HepG2 (cell line): Measurements from ENCODE around the gene FUOM. TPM values are rescaled to one million over a fixed set of nuclear protein-coding genes. Genes with fewer than 3 reads are reported as not detected.

Experiments
- ATAC-seq: fragments of 200-7000 bp; cut with Tn5 transposase; 3 replicates; pipeline ENCODE4 v1.9.1; 2020; ENCODE audit warnings: mild to moderate bottlenecking, moderate library complexity
- BruUV-seq: library from RNA; stranded (reverse); fragments of 400-500 nt; replicated peaks from 2 replicates; lab custom pipeline; 2021; lab: Mats Ljungman, UMichigan
- CTCF ChIA-PET: fragments of 300-600 bp; formaldehyde crosslinking; extraction: SDS; loops from one replicate; lab custom pipeline; 2021; ENCODE audit warnings: low total read pairs, inconsistent platforms, low intra/inter-chr PET ratio; lab: Yijun Ruan, JAX
- POLR2A ChIA-PET: fragments of 350-600 bp; sonication (Branson Sonifier 250); formaldehyde crosslinking; loops from one replicate; lab custom pipeline; 2020; ENCODE audit warnings: antibody characterized with exemption, inconsistent platforms; lab: Yijun Ruan, JAX
- DNase-seq: peaks from one replicate; pipeline ENCODE4 v3.0.0-alpha.2; 2015; ENCODE audit warnings: low spot score
- FAIRE-seq: peaks from 3 replicates; lab custom pipeline; 2011; peaks lifted over from hg19 to GRCh38; lab: Jason Lieb, UNC
- H2AFZ ChIP-seq: one replicate; pipeline ENCODE4 v1.6.1; 2011; ENCODE audit warnings: low read length, inconsistent platforms
- H3K27ac ChIP-seq: fragments of 300-600 bp; 3 replicates; pipeline ENCODE4 v1.8.0; 2011; ENCODE audit warnings: mixed run types, mild to moderate bottlenecking, mixed read lengths, low read length, inconsistent platforms; ENCODE audit not compliant: insufficient read depth; ENCODE audit errors: extremely low read length
- H3K27me3 ChIP-seq, 2 experiments: fragments of 200-600 bp in 1 of 2; 2 replicates in 1 of 2; 3 replicates in 1 of 2; pipeline versions ENCODE4 v1.6.0 to v1.8.0; 2011; ENCODE audit warnings: low read length in 2 of 2, mild to moderate bottlenecking in 2 of 2, moderate library complexity in 2 of 2, inconsistent platforms in 1 of 2; ENCODE audit not compliant: insufficient read depth in 2 of 2, control insufficient read depth in 1 of 2
- H3K36me3 ChIP-seq, 2 experiments: fragments of 200-600 bp in 1 of 2; replicated peaks in 1 of 2; 2 replicates in 1 of 2; 3 replicates in 1 of 2; pipeline versions ENCODE4 v1.5.1 to v1.8.0; 2011; ENCODE audit warnings: low read length in 2 of 2, inconsistent platforms in 1 of 2; ENCODE audit not compliant: insufficient read depth in 2 of 2, control insufficient read depth in 1 of 2
- H3K4me1 ChIP-seq: 2 replicates; pipeline ENCODE4 v1.5.1; 2012; ENCODE audit warnings: low read length, inconsistent platforms; ENCODE audit not compliant: insufficient read depth
- H3K4me2 ChIP-seq: 2 replicates; pipeline ENCODE4 v1.6.0; 2011; ENCODE audit warnings: low read depth, low read length, inconsistent platforms
- H3K4me3 ChIP-seq, 3 experiments: fragments of 200-600 bp in 1 of 3; sonication (generic), shearing (Covaris generic) in 1 of 3; replicated peaks in 1 of 3; 2 replicates each; pipeline ENCODE4 v1.5.1; 2011 to 2016; ENCODE audit warnings: low read length in 3 of 3, inconsistent platforms in 2 of 3, low read depth in 2 of 3, mild to moderate bottlenecking in 2 of 3, control low read depth in 1 of 3, mixed read lengths in 1 of 3; ENCODE audit not compliant: insufficient read depth in 1 of 3
- H3K79me2 ChIP-seq: one replicate; pipeline ENCODE4 v1.6.1; 2011; ENCODE audit warnings: low read length, inconsistent platforms; ENCODE audit not compliant: insufficient read depth
- H3K9ac ChIP-seq: 2 replicates; pipeline ENCODE4 v1.6.0; 2011; ENCODE audit warnings: mild to moderate bottlenecking, low read depth, low read length, inconsistent platforms; ENCODE audit not compliant: insufficient read depth
- H3K9me3 ChIP-seq: 2 replicates; pipeline ENCODE4 v1.5.1; 2012; ENCODE audit warnings: mild to moderate bottlenecking, low read length
- H4K20me1 ChIP-seq: 2 replicates; pipeline ENCODE4 v1.6.0; 2011; ENCODE audit warnings: inconsistent platforms, mild to moderate bottlenecking, low read length, moderate library complexity; ENCODE audit not compliant: insufficient read depth
- ESRRA ChIP-seq: sonication (generic); formaldehyde crosslinking; IDR thresholded peaks from 2 replicates; pipeline ENCODE4 v1.5.1; 2020; ENCODE audit warnings: mild to moderate bottlenecking, low read depth, missing genetic modification reagents
- NFATC3 ChIP-seq: sonication (generic); formaldehyde crosslinking; IDR thresholded peaks from 2 replicates; pipeline ENCODE4 v1.5.1; 2020; ENCODE audit warnings: mild to moderate bottlenecking, missing genetic modification reagents
- SMARCE1 ChIP-seq: fragments of 450-650 bp; IDR thresholded peaks from 2 replicates; pipeline ENCODE4 v1.6.1; 2017; ENCODE audit warnings: borderline replicate concordance
- ZMAT3 ChIP-seq: sonication (generic); formaldehyde crosslinking; conservative IDR thresholded peaks from 2 replicates; pipeline ENCODE4 v1.7.0; 2021; ENCODE audit warnings: missing genetic modification reagents
- ZNF20 ChIP-seq: sonication (generic); formaldehyde crosslinking; IDR thresholded peaks from 2 replicates; pipeline ENCODE4 v1.4.0; 2020; ENCODE audit warnings: mild to moderate bottlenecking, moderate library complexity, missing genetic modification reagents
- ZNF232 ChIP-seq: sonication (generic); formaldehyde crosslinking; IDR thresholded peaks from 2 replicates; pipeline ENCODE4 v1.4.0; 2020; ENCODE audit warnings: missing genetic modification reagents, borderline replicate concordance
- ZNF264 ChIP-seq: sonication (generic); formaldehyde crosslinking; IDR thresholded peaks from 2 replicates; pipeline ENCODE4 v1.4.0; 2020; ENCODE audit warnings: missing genetic modification reagents
- ZNF615 ChIP-seq: sonication (generic); formaldehyde crosslinking; IDR thresholded peaks from 2 replicates; pipeline ENCODE4 v1.5.0; 2020; ENCODE audit warnings: mild to moderate bottlenecking, missing genetic modification reagents, borderline replicate concordance
- ZNF703 ChIP-seq: sonication (generic); formaldehyde crosslinking; IDR thresholded peaks from 2 replicates; pipeline ENCODE4 v1.5.1; 2020; ENCODE audit warnings: missing genetic modification reagents, mild to moderate bottlenecking, moderate library complexity, borderline replicate concordance
- WGBS: methylation state at CpG from one replicate; pipeline ENCODE4 v1.1.6; 2017; ENCODE audit warnings: low lambda C conversion rate; 5-methylcytosine and 5-hydroxymethylcytosine counted together
- in situ Hi-C: cut with HindIII; loops from 2 replicates; pipeline ENCODE4 v1.10.0; 2017; ENCODE audit warnings: low pct_unique_long_range_greater_than_20kb; ENCODE audit not compliant: extremely low pct_ligation_motif_present
- intact Hi-C: fragments of 100-400 bp; cut with micrococcal nuclease; formaldehyde crosslinking; loops from one replicate; pipeline ENCODE4 v1.10.0; 2022; ENCODE audit not compliant: unreplicated experiment
- polyA plus RNA-seq, 8 experiments: library from polyadenylated mRNA; depleted of rRNA in 3 of 8; stranded (reverse) in 7 of 8; unstranded in 1 of 8; fragments of >200 nt; fragmentation: Illumina TruSeq in 4 of 8; extraction: Trizol in 4 of 8; gene quantifications; 2 replicates each; pipeline versions ENCODE4 v1.2.1 to v1.2.3, GENCODE V29; 2011 to 2016; ENCODE audit warnings: low read depth in 4 of 8, missing spikeins in 1 of 8, mixed read lengths in 1 of 8; ENCODE audit not compliant: insufficient read depth in 1 of 8
- total RNA-seq, 5 experiments: library from RNA; depleted of rRNA; stranded (reverse); fragments of >200 nt; fragmentation: Illumina TruSeq; extraction: Trizol; gene quantifications; 2 replicates each; pipeline ENCODE4 v1.2.3, GENCODE V29; 2016; ENCODE audit warnings: low read depth in 1 of 5
- TF ChIP-seq, protein P1 (sequence below): sonication (generic); formaldehyde crosslinking; IDR thresholded peaks from 2 replicates; pipeline ENCODE4 v1.5.1; 2020; ENCODE audit warnings: mild to moderate bottlenecking, missing genetic modification reagents, borderline replicate concordance
- TF ChIP-seq, protein P2 (sequence below): sonication (generic); formaldehyde crosslinking; IDR thresholded peaks from 2 replicates; pipeline ENCODE4 v1.4.0; 2020; ENCODE audit warnings: mild to moderate bottlenecking, missing genetic modification reagents
- TF ChIP-seq, protein P3 (sequence below): sonication (generic); formaldehyde crosslinking; IDR thresholded peaks from 2 replicates; pipeline ENCODE4 v1.4.0; 2020; ENCODE audit warnings: mild to moderate bottlenecking, missing genetic modification reagents
- TF ChIP-seq, protein P4 (sequence below): sonication (generic); formaldehyde crosslinking; conservative IDR thresholded peaks from 2 replicates; pipeline ENCODE4 v1.8.1; 2023; ENCODE audit warnings: missing genetic modification reagents

Gene FUOM
- total and polyA plus RNA-seq, 2 of the 13 experiments (the other 11 are each of a cell fraction or from before 2014, with no cell fraction given) = 27.5 to 60.4 TPM

DNA sequence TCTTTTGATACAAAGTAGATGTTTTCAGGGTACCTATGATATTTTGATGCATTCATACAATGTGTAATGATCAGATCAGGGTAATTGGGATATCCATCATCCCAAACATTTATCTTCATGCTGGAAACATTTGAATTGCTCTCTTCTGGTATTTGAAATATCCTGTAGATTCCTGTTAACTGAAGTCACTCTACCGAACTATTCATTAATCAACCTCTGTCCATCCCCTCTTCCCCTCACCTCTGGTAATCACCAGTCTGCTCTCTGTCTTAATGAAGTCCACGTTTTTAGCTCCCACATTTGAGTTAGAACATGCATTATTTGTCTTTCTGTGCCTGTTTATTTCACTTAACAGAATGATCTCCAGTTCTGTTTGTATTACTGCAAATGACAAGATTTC is 47.5 kb upstream of the FUOM start:
- no peak overlapping the region for H3K4me3 ChIP-seq
- TF ChIP-seq ZNF703 (CRISPR knock-in tag) (no peak), ZNF264 (CRISPR knock-in tag) (no peak), NFATC3 (CRISPR knock-in tag) (no peak), SMARCE1 (no peak)
- TF ChIP-seq, protein P1, sequence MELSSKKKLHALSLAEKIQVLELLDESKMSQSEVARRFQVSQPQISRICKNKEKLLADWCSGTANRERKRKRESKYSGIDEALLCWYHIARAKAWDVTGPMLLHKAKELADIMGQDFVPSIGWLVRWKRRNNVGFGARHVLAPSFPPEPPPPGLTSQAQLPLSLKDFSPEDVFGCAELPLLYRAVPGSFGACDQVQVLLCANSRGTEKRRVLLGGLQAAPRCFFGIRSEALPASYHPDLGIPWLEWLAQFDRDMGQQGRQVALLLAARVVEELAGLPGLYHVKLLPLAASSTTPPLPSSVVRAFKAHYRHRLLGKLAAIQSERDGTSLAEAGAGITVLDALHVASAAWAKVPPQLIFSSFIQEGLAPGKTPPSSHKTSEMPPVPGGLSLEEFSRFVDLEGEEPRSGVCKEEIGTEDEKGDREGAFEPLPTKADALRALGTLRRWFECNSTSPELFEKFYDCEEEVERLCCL (CRISPR knock-in tag) = no peak
- TF ChIP-seq, all 625 proteins: peak for 0
- intact Hi-C loops (no loop called here), in situ Hi-C loops (no loop called here)
- Histone ChIP-seq H3K36me3 (peaks cover 11 to 51% of the 10 kb centered on the region in 2 experiments; a peak in 4 of 5 replicates), H3K27me3 (no peaks in the 10 kb centered on the region), H3K4me2 (no peak overlapping the region), H3K4me1 (no peaks in the 10 kb centered on the region), H4K20me1 (no peaks in the 10 kb centered on the region), H2AFZ (no peak overlapping the region), H3K79me2 (peaks cover 38% of the 10 kb centered on the region), H3K27ac (no peak overlapping the region), H3K9me3 (no peaks in the 10 kb centered on the region), H3K9ac (no peak overlapping the region)
- FAIRE-seq (no peak), DNase-seq (no peak), ATAC-seq (no peak)
- CTCF ChIA-PET = no interaction called here
- 93% methylated on average over 2 of the region's 2 CpGs for WGBS
- no TSS peak for BruUV-seq
- POLR2A ChIA-PET = no interaction called here

DNA sequence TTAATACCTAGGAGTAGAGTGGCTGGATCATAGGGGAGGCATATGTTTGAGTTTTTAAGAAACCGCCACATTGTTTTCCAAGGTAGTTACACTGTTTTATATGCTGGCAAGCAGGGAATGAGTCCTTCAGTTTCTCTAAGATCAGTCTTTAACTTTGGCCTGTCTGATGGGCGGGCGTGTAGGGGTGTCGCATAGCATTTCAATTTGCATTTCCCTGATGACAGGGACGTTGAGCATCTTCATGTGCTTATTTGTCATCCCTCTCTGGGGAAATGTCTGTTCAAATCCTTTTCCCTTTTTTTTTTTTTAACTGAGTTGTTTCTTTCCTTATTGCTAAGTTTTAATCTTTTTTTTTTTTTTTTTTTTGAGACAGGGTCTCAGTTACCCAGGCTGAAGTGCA is 46.0 kb upstream of the FUOM start:
- 97% methylated on average over 5 of the region's 5 CpGs for WGBS
- ATAC-seq (no peak), FAIRE-seq (no peak), DNase-seq (no peak)
- Histone ChIP-seq H3K4me3 (no peak overlapping the region), H3K79me2 (peaks cover 26% of the 10 kb centered on the region), H3K27ac (no peak overlapping the region), H4K20me1 (no peaks in the 10 kb centered on the region), H3K9me3 (no peaks in the 10 kb centered on the region), H3K27me3 (no peaks in the 10 kb centered on the region), H3K4me1 (no peaks in the 10 kb centered on the region), H3K36me3 (peaks cover 11 to 52% of the 10 kb centered on the region in 2 experiments; a peak in 4 of 5 replicates), H3K4me2 (no peak overlapping the region), H2AFZ (no peak overlapping the region), H3K9ac (no peak overlapping the region)
- POLR2A ChIA-PET = no interaction called here
- in situ Hi-C loops = no loop called here
- intact Hi-C loops = no loop called here
- BruUV-seq = no TSS peak
- CTCF ChIA-PET = no interaction called here
- TF ChIP-seq ZMAT3 (CRISPR knock-in tag) = no peak
- TF ChIP-seq, protein P2, sequence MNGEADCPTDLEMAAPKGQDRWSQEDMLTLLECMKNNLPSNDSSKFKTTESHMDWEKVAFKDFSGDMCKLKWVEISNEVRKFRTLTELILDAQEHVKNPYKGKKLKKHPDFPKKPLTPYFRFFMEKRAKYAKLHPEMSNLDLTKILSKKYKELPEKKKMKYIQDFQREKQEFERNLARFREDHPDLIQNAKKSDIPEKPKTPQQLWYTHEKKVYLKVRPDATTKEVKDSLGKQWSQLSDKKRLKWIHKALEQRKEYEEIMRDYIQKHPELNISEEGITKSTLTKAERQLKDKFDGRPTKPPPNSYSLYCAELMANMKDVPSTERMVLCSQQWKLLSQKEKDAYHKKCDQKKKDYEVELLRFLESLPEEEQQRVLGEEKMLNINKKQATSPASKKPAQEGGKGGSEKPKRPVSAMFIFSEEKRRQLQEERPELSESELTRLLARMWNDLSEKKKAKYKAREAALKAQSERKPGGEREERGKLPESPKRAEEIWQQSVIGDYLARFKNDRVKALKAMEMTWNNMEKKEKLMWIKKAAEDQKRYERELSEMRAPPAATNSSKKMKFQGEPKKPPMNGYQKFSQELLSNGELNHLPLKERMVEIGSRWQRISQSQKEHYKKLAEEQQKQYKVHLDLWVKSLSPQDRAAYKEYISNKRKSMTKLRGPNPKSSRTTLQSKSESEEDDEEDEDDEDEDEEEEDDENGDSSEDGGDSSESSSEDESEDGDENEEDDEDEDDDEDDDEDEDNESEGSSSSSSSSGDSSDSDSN (CRISPR knock-in tag) = no peak
- TF ChIP-seq, protein P3, sequence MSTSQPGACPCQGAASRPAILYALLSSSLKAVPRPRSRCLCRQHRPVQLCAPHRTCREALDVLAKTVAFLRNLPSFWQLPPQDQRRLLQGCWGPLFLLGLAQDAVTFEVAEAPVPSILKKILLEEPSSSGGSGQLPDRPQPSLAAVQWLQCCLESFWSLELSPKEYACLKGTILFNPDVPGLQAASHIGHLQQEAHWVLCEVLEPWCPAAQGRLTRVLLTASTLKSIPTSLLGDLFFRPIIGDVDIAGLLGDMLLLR (CRISPR knock-in tag) = no peak
- TF ChIP-seq, protein P4, sequence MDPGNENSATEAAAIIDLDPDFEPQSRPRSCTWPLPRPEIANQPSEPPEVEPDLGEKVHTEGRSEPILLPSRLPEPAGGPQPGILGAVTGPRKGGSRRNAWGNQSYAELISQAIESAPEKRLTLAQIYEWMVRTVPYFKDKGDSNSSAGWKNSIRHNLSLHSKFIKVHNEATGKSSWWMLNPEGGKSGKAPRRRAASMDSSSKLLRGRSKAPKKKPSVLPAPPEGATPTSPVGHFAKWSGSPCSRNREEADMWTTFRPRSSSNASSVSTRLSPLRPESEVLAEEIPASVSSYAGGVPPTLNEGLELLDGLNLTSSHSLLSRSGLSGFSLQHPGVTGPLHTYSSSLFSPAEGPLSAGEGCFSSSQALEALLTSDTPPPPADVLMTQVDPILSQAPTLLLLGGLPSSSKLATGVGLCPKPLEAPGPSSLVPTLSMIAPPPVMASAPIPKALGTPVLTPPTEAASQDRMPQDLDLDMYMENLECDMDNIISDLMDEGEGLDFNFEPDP = no peak
- no peak for TF ChIP-seq ZNF20 (CRISPR knock-in tag)
- no peak for TF ChIP-seq ZNF232 (CRISPR knock-in tag)
- TF ChIP-seq ZNF615 (CRISPR knock-in tag) = no peak
- no peak for TF ChIP-seq ESRRA
